GM19099 (cell line): Measurements from ENCODE around the gene RAD51B.

Experiments used
- POLR2A ChIP-seq: IDR thresholded peaks from 3 replicates; pipeline ENCODE4 v1.6.1; 2011; ENCODE audit warnings: low read depth; ENCODE audit not compliant: insufficient read length; ENCODE audit errors: extremely low read depth

The RAD51B gene

GRCh38 chr14:68740788-68741476 is 921.4 kb downstream of the RAD51B start:
- no peak for TF ChIP-seq POLR2A

GRCh38 chr14:68741477-68741791 is 921.9 kb downstream of the RAD51B start:
- no peak for TF ChIP-seq POLR2A

- TF ChIP-seq POLR2A: no peak
Observed at GRCh38 chr14:68741839-68742470, 922.4 kb downstream of the RAD51B start.

GRCh38 chr14:68744613-68745012 is 925.0 kb downstream of the RAD51B start:
- no peak for TF ChIP-seq POLR2A

- TF ChIP-seq POLR2A: no peak
Observed at GRCh38 chr14:68747393-68747792, 927.8 kb downstream of the RAD51B start.

- no peak for TF ChIP-seq POLR2A
Observed at GRCh38 chr14:68748260-68748659, 928.7 kb downstream of the RAD51B start.

- no peak for TF ChIP-seq POLR2A
Observed at GRCh38 chr14:68748691-68749090, 929.1 kb downstream of the RAD51B start.

GRCh38 chr14:68749487-68750475 is 930.2 kb downstream of the RAD51B start:
- no peak for TF ChIP-seq POLR2A

GRCh38 chr14:68752271-68753006 is 932.9 kb downstream of the RAD51B start:
- no peak for TF ChIP-seq POLR2A

- no peak for TF ChIP-seq POLR2A
Observed at GRCh38 chr14:68753690-68754089, 934.1 kb downstream of the RAD51B start.

- TF ChIP-seq POLR2A: no peak
Observed at GRCh38 chr14:68755016-68755353, 935.4 kb downstream of the RAD51B start.

GRCh38 chr14:68756000-68756481 is 936.5 kb downstream of the RAD51B start:
- TF ChIP-seq POLR2A: no peak

- TF ChIP-seq POLR2A: no peak
Observed at GRCh38 chr14:68756734-68757133, 937.2 kb downstream of the RAD51B start.

- TF ChIP-seq POLR2A: no peak
Observed at GRCh38 chr14:68757618-68758081, 938.1 kb downstream of the RAD51B start.

- TF ChIP-seq POLR2A: no peak
Observed at GRCh38 chr14:68758301-68758700, 938.7 kb downstream of the RAD51B start.
